LoVo (cell line): ENCODE measurements around the gene ABCC8.
A peak's percentile ranks its signal among the peaks of the same experiment; 100 is the strongest.

Experiments
- DNase-seq: peaks from one replicate; pipeline ENCODE4 v3.0.0-alpha.2; 2016; ENCODE audit warnings: low spot score

Gene ABCC8

GRCh38 chr11:17403980-17404759 is 72.5 kb downstream of the ABCC8 start:
- no peak for DNase-seq

- no peak for DNase-seq
Observed at GRCh38 chr11:17402486-17402885, 74.2 kb downstream of the ABCC8 start.

- no peak for DNase-seq
Observed at GRCh38 chr11:17401841-17402240, 74.8 kb downstream of the ABCC8 start.

GRCh38 chr11:17401316-17401715 is 75.3 kb downstream of the ABCC8 start:
- no peak for DNase-seq

GRCh38 chr11:17400048-17400775 is 76.4 kb downstream of the ABCC8 start:
- no peak for DNase-seq

- no peak for DNase-seq
Observed at GRCh38 chr11:17399236-17399635, 77.4 kb downstream of the ABCC8 start.

GRCh38 chr11:17397311-17398002 is 79.2 kb downstream of the ABCC8 start:
- no peak for DNase-seq

GRCh38 chr11:17396598-17397310 is 79.9 kb downstream of the ABCC8 start:
- DNase-seq, result no peak

GRCh38 chr11:17395978-17396377 is 80.7 kb downstream of the ABCC8 start:
- no peak for DNase-seq

GRCh38 chr11:17395554-17395961 is 81.1 kb downstream of the ABCC8 start:
- DNase-seq, result no peak

- DNase-seq, result no peak
Observed at GRCh38 chr11:17394743-17395390, 81.8 kb downstream of the ABCC8 start.

- no peak for DNase-seq
Observed at GRCh38 chr11:17393472-17393871, 83.2 kb downstream of the ABCC8 start.

- DNase-seq, result no peak
Observed at GRCh38 chr11:17392872-17393271, 83.8 kb downstream of the ABCC8 start.

- no peak for DNase-seq
Observed at GRCh38 chr11:17391493-17392355, 84.9 kb downstream of the ABCC8 start.

GRCh38 chr11:17389957-17390649 is 86.5 kb downstream of the ABCC8 start:
- no peak for DNase-seq

GRCh38 chr11:17389211-17389956 is 87.3 kb downstream of the ABCC8 start:
- DNase-seq, result peak; percentile 77

GRCh38 chr11:17388609-17389210 is 87.9 kb downstream of the ABCC8 start, which contains the start of gene KCNJ11:
Gene KCNJ11, minus strand, starts transcription at chr11:17388659. Its CDS starts 568 bp downstream, at chr11:17388091.
- DNase-seq, result peak; percentile 31

GRCh38 chr11:17387811-17388210 is 88.8 kb downstream of the ABCC8 start:
- DNase-seq, result no peak

- no peak for DNase-seq
Observed at GRCh38 chr11:17387254-17387653, 89.4 kb downstream of the ABCC8 start.
